Neural cell (in vitro differentiated cells): Measurements from ENCODE around the gene HAND2.

Experiments
- CTCF ChIP-seq: fragments of 450-650 bp; IDR thresholded peaks from 2 replicates; pipeline ENCODE4 v1.5.1; 2014; ENCODE audit warnings: antibody characterized with exemption, mild to moderate bottlenecking, moderate library complexity; ENCODE audit not compliant: poor library complexity, severe bottlenecking
- EP300 ChIP-seq: fragments of 450-650 bp; conservative IDR thresholded peaks from 2 replicates; pipeline ENCODE4 v1.6.1; 2014; ENCODE audit warnings: antibody characterized with exemption, mild to moderate bottlenecking, moderate library complexity; ENCODE audit not compliant: poor library complexity, severe bottlenecking
- EZH2 ChIP-seq: fragments of 200-600, 300-800 bp; shearing (Covaris generic), sonication (generic); IDR thresholded peaks from 2 replicates; pipeline ENCODE4 v1.6.1; 2014; ENCODE audit warnings: antibody characterized with exemption, low read length, borderline replicate concordance, mild to moderate bottlenecking; ENCODE audit not compliant: insufficient read depth, poor library complexity, severe bottlenecking
- MXI1 ChIP-seq: fragments of 450-650 bp; conservative IDR thresholded peaks from 2 replicates; pipeline ENCODE4 v1.6.1; 2014; ENCODE audit warnings: antibody characterized with exemption, mild to moderate bottlenecking; ENCODE audit not compliant: poor library complexity, severe bottlenecking
- POLR2AphosphoS5 ChIP-seq: IDR thresholded peaks from 2 replicates; pipeline ENCODE4 v1.6.1; 2012
- RAD21 ChIP-seq: fragments of 450-650 bp; conservative IDR thresholded peaks from 2 replicates; pipeline ENCODE4 v1.6.1; 2014; ENCODE audit warnings: antibody characterized with exemption, mild to moderate bottlenecking, moderate library complexity
- REST ChIP-seq: IDR thresholded peaks from 2 replicates; pipeline ENCODE4 v1.6.1; 2012; ENCODE audit warnings: borderline replicate concordance
- SMC3 ChIP-seq: fragments of 450-650 bp; conservative IDR thresholded peaks from 2 replicates; pipeline ENCODE4 v1.6.1; 2014; ENCODE audit warnings: antibody characterized with exemption, mild to moderate bottlenecking, moderate library complexity; ENCODE audit not compliant: poor library complexity
- TAF1 ChIP-seq: IDR thresholded peaks from 2 replicates; pipeline ENCODE4 v1.6.1; 2012; ENCODE audit warnings: low read depth

GRCh38 chr4:173490256-173490655 is 39.8 kb downstream of the HAND2 start:
- TF ChIP-seq EP300: no peak
- no peak for TF ChIP-seq CTCF
- TF ChIP-seq RAD21: no peak
- TF ChIP-seq REST: no peak
- TF ChIP-seq POLR2AphosphoS5: no peak
- no peak for TF ChIP-seq EZH2
- no peak for TF ChIP-seq MXI1
- TF ChIP-seq SMC3: no peak
- no peak for TF ChIP-seq TAF1
